AML-193 (cell line): Measurements from ENCODE around the gene TRPM5.

Experiments
- DNase-seq, 2 experiments: peaks; one replicate each; lab custom pipeline; 2025; lab: John Stamatoyannopoulos, UW

TRPM5 gene

DNA sequence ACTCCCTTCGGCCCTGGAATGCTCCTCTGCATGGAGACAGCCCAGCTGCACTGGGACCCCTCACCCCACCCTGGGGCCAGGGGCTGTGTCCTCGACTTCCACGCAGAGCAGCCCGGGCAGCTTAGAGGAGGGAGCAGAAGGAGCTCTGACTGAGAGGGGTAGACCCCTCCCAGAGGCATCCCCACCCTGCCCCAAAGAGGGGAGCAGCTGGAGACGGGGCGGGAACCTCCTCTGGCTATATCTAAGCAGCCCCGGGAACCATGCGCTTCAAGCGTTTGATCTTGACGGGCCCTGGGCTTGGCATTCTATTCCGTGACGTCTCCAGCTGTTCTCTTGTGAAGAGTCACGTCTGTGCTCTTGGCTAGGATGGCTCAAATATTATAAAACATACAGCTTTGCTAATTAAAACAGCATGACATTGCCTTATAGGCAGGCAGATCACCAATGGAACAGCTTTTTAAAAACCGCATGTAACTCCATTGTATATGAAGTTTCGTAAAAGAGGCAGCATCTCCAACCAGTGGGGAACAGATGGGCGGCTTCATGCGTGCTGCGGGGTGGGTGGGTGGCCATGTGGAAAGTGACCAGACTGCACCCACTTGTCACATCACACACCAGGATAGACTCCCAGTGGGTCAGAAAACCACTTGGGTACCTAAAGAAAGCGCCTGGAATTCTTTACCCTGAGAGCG is 8.2 kb upstream of the TRPM5 start:
- no peak for DNase-seq

- no peak for DNase-seq
Measured at GRCh38 chr11:2451916-2452315, 7.6 kb upstream of the TRPM5 start.

- no peak for DNase-seq
Measured at GRCh38 chr11:2451336-2451735, 7.0 kb upstream of the TRPM5 start.

DNA sequence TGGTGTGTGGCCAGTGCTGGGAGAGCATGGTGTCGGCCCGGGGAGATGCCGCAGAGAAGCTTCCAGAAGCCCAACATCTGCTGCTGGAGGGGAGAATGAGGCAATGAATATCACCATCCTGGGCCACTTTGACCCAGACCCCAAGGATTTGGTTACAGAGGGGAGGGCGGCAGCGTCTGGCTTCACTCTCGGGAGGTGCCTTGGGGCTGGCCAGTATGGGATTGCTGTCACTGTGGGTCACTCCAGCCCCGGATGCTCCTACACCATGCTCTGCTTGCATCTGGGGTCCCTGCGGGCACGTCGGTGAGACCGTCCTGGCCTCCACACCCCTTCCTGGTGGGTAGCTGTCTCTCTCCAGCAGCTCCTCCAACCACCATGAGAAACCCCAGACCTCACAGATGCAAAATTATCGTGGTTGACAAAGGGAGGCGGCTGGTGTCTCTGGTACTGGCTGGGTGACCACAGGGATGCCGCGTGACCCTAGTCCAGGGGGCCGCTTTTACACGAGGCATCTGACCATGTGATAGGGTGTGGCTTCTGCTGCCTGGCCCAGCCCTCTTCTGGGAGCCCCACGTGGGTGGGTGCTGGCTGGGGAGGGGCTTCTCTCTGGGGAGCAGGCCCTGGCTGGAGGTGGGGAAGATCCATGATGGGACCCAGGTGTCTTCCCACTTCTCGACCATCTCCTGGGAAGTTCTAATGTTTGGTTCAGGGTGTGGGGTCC is 6.2 kb upstream of the TRPM5 start:
- DNase-seq, result no peak

- DNase-seq, result no peak
Measured at GRCh38 chr11:2449548-2450320, 5.4 kb upstream of the TRPM5 start.

DNA sequence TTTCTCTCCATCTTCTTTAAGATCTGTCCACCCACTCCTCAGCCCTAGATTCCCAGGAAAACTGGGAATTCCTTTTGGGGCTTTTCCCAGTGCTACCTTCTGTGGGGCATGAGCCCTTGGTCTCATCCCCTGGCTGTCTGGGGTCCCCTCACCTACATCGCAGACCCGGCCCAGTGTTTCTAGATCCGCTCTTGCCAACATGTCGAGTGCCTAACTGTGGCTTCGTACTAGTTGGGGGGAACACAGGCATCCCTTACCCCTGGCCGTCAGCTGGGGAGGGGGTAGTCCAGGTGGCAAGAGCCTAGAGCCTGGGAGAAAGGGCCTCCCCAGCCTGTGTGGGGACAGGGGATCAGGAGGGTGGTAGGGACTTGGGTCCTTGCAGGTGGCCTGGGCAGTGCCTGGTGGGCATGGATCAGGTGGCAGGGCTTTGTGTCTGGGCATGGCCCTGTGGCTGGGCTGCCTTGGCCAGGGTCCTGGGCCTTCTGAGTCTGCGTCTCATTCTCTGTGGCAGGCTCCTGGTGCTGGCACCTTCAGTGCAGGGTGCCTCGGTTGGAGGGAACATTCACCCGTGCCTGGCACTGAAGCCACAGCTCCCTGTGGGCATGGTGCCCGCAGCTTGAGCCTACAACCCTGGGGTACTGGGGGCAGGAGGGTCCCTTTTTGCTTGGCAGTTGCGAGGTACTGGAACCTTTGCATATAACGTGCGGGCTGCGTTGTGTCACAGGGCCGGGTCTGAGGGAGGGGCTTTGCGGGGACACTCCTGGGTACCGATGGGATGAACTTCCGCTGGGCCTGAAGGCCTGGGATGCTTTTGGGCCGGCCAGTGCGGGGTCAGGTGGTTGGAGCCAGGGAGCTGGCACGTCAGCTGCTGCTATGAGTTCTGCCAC is 4.6 kb upstream of the TRPM5 start:
- no peak for DNase-seq

DNA sequence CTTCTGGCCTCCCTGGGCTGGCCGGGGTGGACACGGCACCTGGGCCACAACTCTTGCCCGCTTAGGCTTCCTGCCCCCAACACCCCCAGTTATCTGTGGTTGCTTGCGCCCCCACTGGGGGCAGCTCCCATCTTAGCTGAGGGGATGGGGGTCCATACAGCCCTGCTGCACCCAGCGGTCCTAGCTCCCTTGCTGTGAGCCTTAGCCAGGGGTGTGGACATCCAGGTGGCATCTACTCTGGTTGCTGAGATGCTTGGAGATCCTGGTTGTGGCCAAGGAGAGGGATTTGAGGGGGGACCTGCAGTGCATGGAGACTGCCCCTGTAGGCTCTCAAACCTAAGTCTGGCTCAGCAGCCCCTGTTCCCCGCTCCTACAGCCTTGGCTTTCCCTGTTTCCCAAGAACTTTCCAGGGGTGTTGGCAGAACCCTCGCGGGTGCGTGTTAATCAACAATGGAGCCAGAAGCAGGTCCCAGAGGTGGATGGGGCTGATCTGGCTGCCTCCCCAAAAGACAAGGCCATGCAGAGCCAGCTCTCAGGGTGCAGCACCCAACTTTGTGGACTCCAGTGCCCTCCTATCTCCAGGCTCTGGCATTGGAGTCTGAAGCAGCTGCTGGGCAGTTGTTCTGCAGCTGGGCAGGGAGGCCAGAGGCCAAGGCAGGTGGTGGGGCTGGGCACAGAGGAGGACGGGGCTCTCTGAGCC is 3.8 kb upstream of the TRPM5 start:
- no peak for DNase-seq

GRCh38 chr11:2447253-2447950 is 3.1 kb upstream of the TRPM5 start:
- peak; percentile 66 to 81 for DNase-seq

- peak; percentile 44 to 49 for DNase-seq
Measured at GRCh38 chr11:2446590-2447252, 2.4 kb upstream of the TRPM5 start.

DNA sequence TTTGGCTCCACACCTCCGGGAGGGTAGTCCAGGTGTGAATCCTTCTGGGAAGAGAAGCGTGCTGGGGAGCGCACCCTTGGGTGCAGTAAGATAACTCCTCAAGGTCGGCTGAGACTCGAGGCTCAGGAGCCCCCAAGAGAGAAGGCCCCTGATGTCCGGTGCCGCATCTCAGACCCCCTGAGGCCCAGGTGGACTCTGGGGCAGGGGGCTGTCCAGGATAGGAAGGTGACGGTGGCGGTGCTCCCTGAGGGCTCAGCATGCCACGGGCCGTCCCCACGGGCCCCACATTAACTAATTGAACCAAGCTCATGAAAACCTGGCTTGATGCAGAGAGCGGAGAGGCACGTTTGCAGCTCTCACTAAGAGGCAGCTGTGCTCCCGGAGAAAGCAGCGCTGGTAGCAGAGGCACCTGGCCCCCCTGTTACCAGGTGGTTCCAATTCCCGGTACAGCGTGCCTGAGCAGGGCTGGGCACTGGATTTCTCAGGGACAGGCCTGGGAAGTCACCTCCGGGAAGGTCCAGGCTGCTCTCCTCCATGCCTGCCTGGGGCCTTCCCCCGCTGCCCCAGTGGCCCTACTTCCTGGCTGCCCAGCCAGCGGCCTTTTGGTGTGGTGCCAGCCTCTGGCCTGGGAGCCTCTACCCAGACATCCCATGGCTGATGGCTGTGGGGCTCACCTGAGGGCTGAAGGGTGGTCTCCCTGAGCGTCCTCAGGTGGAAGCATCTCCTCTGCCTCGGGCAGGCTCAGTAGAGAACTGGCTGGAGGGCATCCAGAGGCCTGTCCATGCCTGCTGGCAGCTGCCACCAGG is 1.6 kb upstream of the TRPM5 start:
- DNase-seq, result no peak

DNA sequence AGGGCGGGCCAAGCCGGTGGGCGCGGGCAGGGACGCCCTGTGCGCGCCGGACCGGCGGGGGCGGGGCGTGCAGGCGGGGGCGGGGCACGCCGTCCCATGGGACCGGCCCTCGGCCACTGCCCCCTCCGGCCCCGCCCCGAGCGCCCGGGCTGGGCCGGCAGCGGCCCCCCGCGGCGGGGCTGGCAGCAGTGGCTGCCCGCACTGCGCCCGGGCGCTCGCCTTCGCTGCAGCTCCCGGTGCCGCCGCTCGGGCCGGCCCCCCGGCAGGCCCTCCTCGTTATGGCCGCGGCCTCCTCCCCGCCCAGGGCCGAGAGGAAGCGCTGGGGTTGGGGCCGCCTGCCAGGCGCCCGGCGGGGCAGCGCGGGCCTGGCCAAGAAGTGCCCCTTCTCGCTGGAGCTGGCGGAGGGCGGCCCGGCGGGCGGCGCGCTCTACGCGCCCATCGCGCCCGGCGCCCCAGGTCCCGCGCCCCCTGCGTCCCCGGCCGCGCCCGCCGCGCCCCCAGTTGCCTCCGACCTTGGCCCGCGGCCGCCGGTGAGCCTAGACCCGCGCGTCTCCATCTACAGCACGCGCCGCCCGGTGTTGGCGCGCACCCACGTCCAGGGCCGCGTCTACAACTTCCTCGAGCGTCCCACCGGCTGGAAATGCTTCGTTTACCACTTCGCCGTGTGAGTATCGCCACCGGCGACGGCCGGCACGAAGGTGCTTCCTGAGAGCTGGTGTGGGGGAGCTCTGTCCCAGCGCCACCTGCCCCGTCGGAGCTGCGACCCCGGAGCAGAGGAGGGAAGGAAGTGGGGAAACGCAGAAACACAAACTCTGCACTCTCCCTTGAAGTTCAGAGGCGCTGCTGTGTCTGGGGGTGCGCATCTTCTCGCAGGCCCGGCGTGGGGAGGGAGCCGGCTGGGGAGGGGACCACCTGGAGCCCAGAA is 769 bp upstream of the TRPM5 start, which contains the start of gene KCNQ1:
Gene KCNQ1 (plus strand): TSS at position 188 of the 925 bp plus-strand sequence. CDS start 91 bp downstream, at position 279.
- DNase-seq, result no peak

- no peak for DNase-seq
Measured at GRCh38 chr11:2443406-2443805, 908 bp downstream of the TRPM5 start.

GRCh38 chr11:2442589-2442988 is 1.7 kb downstream of the TRPM5 start:
- DNase-seq, result no peak

- no peak for DNase-seq
Measured at GRCh38 chr11:2441171-2441570, 3.1 kb downstream of the TRPM5 start.

DNA sequence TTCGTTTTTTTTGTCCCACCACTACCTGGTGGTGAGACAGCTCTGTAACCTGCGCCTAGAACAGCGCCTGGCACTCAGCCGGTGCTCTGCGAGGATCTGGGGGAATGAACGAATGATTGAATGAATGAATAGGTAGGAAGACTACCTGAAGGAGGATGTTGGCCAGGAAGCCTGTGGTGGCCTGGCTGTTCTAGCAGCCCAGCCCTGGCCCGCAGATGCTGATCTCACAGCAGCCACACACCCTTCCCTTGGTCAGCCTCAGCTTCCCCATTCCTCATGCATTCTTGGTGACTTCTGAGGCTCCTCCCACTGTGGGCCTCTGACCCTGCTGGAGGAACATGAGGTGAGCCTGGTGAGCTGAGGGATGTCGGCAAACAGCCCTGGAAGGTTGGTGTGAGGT is 3.7 kb downstream of the TRPM5 start:
- DNase-seq, result no peak

DNA sequence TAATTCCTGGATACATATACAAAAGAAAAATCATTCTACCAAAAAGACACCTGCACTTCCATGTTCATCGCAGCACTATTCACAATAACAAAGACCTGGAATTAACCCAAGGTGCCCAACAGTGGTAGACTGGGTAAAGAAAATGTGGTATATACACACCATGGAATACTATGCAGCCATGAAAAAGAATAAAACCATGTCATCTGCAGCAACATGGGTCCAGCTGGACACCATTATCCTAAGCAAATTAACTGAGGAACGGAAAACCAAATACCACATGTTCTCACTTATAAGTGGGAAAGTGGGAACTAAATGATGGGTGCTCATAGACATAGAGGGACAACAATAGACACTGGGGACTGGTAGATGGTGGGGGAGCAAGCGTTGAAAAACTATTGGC is 4.5 kb downstream of the TRPM5 start:
- DNase-seq, result no peak

DNA sequence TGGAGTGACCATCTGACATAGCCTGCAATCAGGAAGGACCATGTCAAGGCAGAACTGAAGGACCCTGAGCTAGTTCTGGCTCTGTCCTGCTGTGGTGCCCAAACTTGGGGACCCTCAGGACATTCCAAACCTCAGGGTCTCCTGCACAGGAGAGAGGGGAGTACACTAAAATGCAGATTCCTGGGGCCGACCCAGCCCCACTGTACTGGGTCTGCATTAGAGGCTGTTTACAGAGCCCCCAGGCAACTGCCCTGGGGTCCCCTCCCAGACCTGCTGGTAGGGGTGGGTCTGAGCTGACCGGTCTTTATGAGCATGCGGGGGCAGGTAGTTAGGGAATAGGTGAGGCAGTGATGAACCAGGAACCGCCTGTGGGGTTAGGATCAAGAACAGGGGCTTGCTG is 6.8 kb downstream of the TRPM5 start:
- no peak for DNase-seq

GRCh38 chr11:2436521-2437031 is 7.7 kb downstream of the TRPM5 start:
- no peak for DNase-seq
